KMS-11 (cell line): ENCODE data around the gene CSMD2.

Experiments
- H2AFZ ChIP-seq: fragments of 200-600 bp; sonication (generic); 2 replicates; pipeline ENCODE4 v1.6.1; 2016; ENCODE audit warnings: antibody characterized with exemption, mixed run types, low read depth
- H3K27ac ChIP-seq: fragments of 200-600 bp; sonication (generic); 2 replicates; pipeline ENCODE4 v1.6.1; 2016; ENCODE audit warnings: mild to moderate bottlenecking, mixed run types
- H3K27me3 ChIP-seq: fragments of 200-600 bp; sonication (generic); 2 replicates; pipeline ENCODE4 v1.6.1; 2017; ENCODE audit warnings: mild to moderate bottlenecking, low read depth, mixed run types, moderate library complexity; ENCODE audit not compliant: insufficient read depth
- H3K36me3 ChIP-seq: fragments of 200-600 bp; sonication (generic); 2 replicates; pipeline ENCODE4 v1.6.1; 2017; ENCODE audit warnings: mild to moderate bottlenecking, mixed run types; ENCODE audit not compliant: insufficient read depth
- H3K4me1 ChIP-seq: fragments of 200-600 bp; sonication (generic); 2 replicates; pipeline ENCODE4 v1.6.1; 2016; ENCODE audit warnings: mild to moderate bottlenecking, low read depth, mixed run types; ENCODE audit not compliant: poor library complexity, severe bottlenecking
- H3K4me2 ChIP-seq: fragments of 200-600 bp; sonication (generic); 2 replicates; pipeline ENCODE4 v1.7.0; 2016; ENCODE audit warnings: mild to moderate bottlenecking, mixed run types
- H3K4me3 ChIP-seq: fragments of 200-600 bp; sonication (generic); IDR thresholded peaks from 2 replicates; pipeline ENCODE4 v1.6.1; 2017; ENCODE audit warnings: low read depth, low read length, mixed read lengths; ENCODE audit not compliant: insufficient read depth
- H3K79me2 ChIP-seq: fragments of 200-600 bp; sonication (generic); 2 replicates; pipeline ENCODE4 v1.6.1; 2016; ENCODE audit warnings: low read depth, mixed run types; ENCODE audit not compliant: insufficient read depth
- H3K9ac ChIP-seq: fragments of 200-600 bp; sonication (generic); 2 replicates; pipeline ENCODE4 v1.6.1; 2016; ENCODE audit warnings: mild to moderate bottlenecking, mixed run types
- H4K20me1 ChIP-seq: fragments of 200-600 bp; sonication (generic); 2 replicates; pipeline ENCODE4 v1.6.1; 2016; ENCODE audit warnings: mild to moderate bottlenecking, mixed run types; ENCODE audit not compliant: insufficient read depth
- TF ChIP-seq, protein P1 (sequence below): fragments of 200-600 bp; sonication (generic); conservative IDR thresholded peaks from 2 replicates; pipeline ENCODE4 v1.6.1; 2017; ENCODE audit warnings: low read depth, mild to moderate bottlenecking, antibody characterized with exemption, low read length, moderate library complexity, mixed read lengths

CSMD2 gene

DNA sequence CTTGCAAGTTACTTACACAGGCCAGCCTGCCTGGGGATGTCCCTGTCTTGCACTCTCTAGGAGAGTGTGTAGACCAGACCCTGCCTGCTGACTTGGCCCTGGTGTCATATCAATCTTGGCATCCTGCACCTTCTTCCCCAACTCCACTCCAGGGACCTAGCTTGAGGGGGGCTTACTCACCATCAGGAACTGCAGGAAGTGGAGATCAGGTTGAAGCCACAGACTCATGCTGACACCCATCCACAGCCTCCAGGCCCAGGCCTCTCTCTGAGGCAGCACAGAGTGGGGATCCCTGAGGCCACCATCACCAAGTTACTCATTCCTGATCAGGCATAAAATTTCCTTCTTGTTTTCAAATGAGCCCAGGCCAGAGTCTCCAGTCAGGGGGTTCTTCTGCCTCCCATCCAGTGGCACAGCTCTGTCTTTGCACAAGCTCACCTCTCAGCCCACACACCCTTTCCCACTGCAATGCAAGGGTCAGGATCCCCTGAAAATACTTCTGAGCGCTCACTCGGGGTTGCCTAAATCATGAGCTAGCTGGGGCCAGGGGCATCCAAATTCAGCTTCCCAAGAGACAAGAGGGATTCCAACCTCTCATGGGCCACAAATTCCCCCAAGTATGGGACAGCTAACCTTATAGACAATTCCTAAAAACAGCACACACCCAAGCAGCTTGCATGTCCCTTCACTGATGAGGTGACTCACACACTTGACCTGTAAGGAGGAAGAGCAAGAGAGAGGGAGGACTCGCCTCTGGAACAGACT lies 33.5 kb downstream of the CSMD2 start:
- TF ChIP-seq, protein P1, sequence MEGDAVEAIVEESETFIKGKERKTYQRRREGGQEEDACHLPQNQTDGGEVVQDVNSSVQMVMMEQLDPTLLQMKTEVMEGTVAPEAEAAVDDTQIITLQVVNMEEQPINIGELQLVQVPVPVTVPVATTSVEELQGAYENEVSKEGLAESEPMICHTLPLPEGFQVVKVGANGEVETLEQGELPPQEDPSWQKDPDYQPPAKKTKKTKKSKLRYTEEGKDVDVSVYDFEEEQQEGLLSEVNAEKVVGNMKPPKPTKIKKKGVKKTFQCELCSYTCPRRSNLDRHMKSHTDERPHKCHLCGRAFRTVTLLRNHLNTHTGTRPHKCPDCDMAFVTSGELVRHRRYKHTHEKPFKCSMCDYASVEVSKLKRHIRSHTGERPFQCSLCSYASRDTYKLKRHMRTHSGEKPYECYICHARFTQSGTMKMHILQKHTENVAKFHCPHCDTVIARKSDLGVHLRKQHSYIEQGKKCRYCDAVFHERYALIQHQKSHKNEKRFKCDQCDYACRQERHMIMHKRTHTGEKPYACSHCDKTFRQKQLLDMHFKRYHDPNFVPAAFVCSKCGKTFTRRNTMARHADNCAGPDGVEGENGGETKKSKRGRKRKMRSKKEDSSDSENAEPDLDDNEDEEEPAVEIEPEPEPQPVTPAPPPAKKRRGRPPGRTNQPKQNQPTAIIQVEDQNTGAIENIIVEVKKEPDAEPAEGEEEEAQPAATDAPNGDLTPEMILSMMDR, result no peak
- H3K4me1 ChIP-seq, result no peaks in the 10 kb centered on the region
- H3K27ac ChIP-seq, result no peak overlapping the region
- H3K79me2 ChIP-seq, result no peaks in the 10 kb centered on the region
- H2AFZ ChIP-seq, result no peak overlapping the region
- no peaks in the 10 kb centered on the region for H3K36me3 ChIP-seq
- no peaks in the 10 kb centered on the region for H4K20me1 ChIP-seq
- H3K4me3 ChIP-seq, result no peak overlapping the region
- H3K4me2 ChIP-seq, result no peak overlapping the region
- H3K9ac ChIP-seq, result no peak overlapping the region
- H3K27me3 ChIP-seq, result no peaks in the 10 kb centered on the region

DNA sequence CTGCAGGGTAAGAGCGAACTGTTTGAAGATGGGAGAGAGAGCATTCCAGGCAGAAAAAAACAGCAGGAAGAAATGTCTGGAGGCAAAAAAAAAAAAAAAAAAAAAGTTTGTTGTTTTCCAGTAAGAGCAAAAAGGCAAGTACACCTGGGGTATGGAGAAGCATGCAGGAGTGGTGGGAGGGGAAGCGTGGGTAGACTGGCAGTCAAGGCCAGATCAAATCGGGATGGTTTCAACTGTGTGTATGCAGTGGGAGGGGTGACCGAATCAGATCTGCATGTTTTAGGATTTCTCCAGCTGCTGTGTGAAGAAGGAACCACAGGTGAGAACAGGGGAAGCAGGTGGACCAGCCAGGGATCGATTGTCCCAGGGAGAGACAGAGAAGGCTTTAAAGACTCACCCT lies 34.7 kb downstream of the CSMD2 start:
- H3K36me3 ChIP-seq, result no peaks in the 10 kb centered on the region
- no peak overlapping the region for H2AFZ ChIP-seq
- H3K27ac ChIP-seq, result no peak overlapping the region
- H3K4me3 ChIP-seq, result no peak overlapping the region
- H3K4me2 ChIP-seq, result no peak overlapping the region
- no peaks in the 10 kb centered on the region for H4K20me1 ChIP-seq
- no peaks in the 10 kb centered on the region for H3K4me1 ChIP-seq
- TF ChIP-seq, protein P1, result no peak
- H3K27me3 ChIP-seq, result no peaks in the 10 kb centered on the region
- no peaks in the 10 kb centered on the region for H3K79me2 ChIP-seq
- H3K9ac ChIP-seq, result no peak overlapping the region

DNA sequence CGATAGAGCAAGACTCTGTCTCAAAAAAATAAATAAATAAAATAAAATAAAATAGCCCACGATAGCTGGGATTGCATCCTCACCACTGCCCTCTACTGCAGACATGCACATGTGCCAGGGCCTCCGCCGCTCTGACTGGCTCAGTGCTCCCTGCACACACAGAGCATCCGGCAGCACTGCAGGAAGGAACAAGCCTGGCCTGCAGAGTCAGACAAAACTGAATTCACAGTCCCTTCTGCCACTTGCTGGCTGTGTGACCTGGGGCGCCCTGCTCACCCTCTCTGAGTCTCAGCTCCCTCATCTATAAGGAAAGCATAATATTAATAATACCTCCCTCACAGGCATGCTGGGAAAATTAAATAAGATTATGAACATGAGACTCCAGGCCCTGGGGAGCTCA lies 35.4 kb downstream of the CSMD2 start:
- no peaks in the 10 kb centered on the region for H3K79me2 ChIP-seq
- H3K4me1 ChIP-seq, result no peaks in the 10 kb centered on the region
- no peaks in the 10 kb centered on the region for H3K36me3 ChIP-seq
- no peak overlapping the region for H3K27ac ChIP-seq
- H3K4me2 ChIP-seq, result no peak overlapping the region
- no peak overlapping the region for H2AFZ ChIP-seq
- TF ChIP-seq, protein P1, result no peak
- no peak overlapping the region for H3K4me3 ChIP-seq
- H4K20me1 ChIP-seq, result no peaks in the 10 kb centered on the region
- H3K9ac ChIP-seq, result no peak overlapping the region
- no peaks in the 10 kb centered on the region for H3K27me3 ChIP-seq

DNA sequence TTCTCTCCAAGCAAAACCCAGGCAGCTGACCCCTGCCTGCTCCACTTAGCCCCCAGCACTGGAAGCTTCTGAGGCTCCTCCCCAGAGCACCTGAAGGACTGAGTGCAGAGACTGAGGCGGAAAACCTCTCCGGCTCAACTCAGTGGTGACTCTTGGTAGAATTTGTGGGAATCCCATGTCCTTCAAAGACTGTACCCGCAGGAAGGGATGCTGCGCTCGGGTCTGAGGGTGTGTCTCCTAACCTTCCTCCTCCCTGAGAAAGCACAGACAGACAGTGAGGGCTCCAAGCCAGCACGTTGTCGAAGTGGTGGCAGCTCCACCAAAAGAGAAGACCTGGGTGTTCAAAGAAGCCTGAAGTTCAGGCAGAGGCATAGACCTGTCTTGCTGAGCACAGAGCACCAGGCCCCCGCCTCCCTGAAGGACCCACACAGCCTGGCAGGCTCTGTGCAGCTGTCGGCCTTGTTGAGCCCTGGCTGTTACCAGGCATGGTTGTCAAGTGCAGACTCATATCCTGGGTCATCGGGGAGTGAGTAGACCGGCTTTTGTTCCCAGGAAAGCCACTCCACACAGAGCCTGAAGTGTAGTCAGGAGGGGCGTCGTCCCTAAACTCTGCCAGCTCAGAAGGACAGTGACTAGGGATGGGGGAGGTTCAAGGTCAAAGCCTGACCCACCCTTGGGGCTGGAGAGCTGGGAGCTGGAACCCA lies 36.7 kb downstream of the CSMD2 start:
- TF ChIP-seq, protein P1, result no peak
- Histone ChIP-seq H3K4me1 (no peaks in the 10 kb centered on the region), H3K27me3 (no peaks in the 10 kb centered on the region), H3K4me2 (no peak overlapping the region), H3K4me3 (no peak overlapping the region), H2AFZ (no peak overlapping the region), H4K20me1 (no peaks in the 10 kb centered on the region), H3K9ac (no peak overlapping the region), H3K27ac (no peak overlapping the region), H3K36me3 (no peaks in the 10 kb centered on the region), H3K79me2 (no peaks in the 10 kb centered on the region)
